DND-41 (cell line): ENCODE results near the gene COL19A1.

ENCODE experiments used
- CTCF ChIP-seq: IDR thresholded peaks from 2 replicates; pipeline ENCODE4 v1.5.1; 2012; ENCODE audit warnings: borderline replicate concordance, low read length, moderate library complexity, mild to moderate bottlenecking; ENCODE audit not compliant: poor library complexity, severe bottlenecking; ENCODE audit errors: extremely low read depth
- EZH2 ChIP-seq: IDR thresholded peaks from 3 replicates; pipeline ENCODE4 v1.6.1; 2012; ENCODE audit warnings: borderline replicate concordance, low read depth, mild to moderate bottlenecking, moderate library complexity, low read length, inconsistent platforms; ENCODE audit not compliant: severe bottlenecking

- TF ChIP-seq CTCF = no peak
- no peak for TF ChIP-seq EZH2
Observed at GRCh38 chr6:69868961-69869360, 2.6 kb downstream of the COL19A1 start.
